Gastrocnemius medialis (tissue), 4 donors: ENCODE measurements around the gene HLCS.

ENCODE experiments used
- POLR2A ChIP-seq, 2 donors: fragments of 450-650 bp; IDR thresholded peaks; one replicate each; pipeline ENCODE4 v1.6.1; 2017; ENCODE audit warnings: antibody characterized with exemption in 2 of 2, mild to moderate bottlenecking in 2 of 2, moderate library complexity in 2 of 2
- TF ChIP-seq, protein P1 (sequence below), 5 experiments: fragments of 450-650 bp in 3 of 5; fragments of 200-600 bp in 2 of 5; sonication (generic) in 2 of 5; IDR thresholded peaks in 4 of 5; conservative IDR thresholded peaks in 1 of 5; 1 replicate in 4 of 5; 2 replicates in 1 of 5; pipeline ENCODE4 v1.5.1; 2016 to 2019; ENCODE audit warnings: antibody characterized with exemption in 5 of 5, mild to moderate bottlenecking in 3 of 5, moderate library complexity in 3 of 5

DNA sequence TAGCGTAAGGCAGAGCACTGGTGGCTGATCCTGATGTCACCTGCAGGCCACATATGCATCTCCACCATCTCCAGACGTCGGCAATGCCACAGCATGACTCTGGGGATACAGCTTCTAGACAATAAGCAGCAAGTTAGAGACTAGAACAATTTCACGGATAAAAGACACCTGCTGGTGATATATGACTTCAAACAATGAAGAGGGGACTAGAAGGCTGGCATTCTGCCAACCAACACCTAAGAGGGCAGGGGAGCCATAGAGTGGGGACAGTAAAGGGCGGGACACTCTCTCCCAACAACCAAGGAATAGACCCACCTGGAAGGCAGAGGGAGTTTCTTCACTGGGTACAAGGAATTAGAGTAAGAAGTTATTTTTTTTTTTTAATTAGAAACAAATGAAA is 140.8 kb downstream of the HLCS start:
- TF ChIP-seq, protein P1, sequence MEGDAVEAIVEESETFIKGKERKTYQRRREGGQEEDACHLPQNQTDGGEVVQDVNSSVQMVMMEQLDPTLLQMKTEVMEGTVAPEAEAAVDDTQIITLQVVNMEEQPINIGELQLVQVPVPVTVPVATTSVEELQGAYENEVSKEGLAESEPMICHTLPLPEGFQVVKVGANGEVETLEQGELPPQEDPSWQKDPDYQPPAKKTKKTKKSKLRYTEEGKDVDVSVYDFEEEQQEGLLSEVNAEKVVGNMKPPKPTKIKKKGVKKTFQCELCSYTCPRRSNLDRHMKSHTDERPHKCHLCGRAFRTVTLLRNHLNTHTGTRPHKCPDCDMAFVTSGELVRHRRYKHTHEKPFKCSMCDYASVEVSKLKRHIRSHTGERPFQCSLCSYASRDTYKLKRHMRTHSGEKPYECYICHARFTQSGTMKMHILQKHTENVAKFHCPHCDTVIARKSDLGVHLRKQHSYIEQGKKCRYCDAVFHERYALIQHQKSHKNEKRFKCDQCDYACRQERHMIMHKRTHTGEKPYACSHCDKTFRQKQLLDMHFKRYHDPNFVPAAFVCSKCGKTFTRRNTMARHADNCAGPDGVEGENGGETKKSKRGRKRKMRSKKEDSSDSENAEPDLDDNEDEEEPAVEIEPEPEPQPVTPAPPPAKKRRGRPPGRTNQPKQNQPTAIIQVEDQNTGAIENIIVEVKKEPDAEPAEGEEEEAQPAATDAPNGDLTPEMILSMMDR (IDR thresholded peaks at IDR 0.05 in 4 of 5, conservative IDR thresholded peaks at IDR 0.05 in 1 of 5), result no peak
- TF ChIP-seq POLR2A (IDR thresholded peaks at IDR 0.05), result no peak
